Activated CD4-positive, alpha-beta T cell treated with anti-CD3 and anti-CD28 coated beads for 4 hours (primary cell): ENCODE results near the gene APC.
"Not testable (repeated sequence)": the region's sequence is repeated elsewhere in the genome, so short reads cannot be mapped to it uniquely, and the experiment has no call there.

Source experiments
- DNase-seq, 2 donors: peaks; one replicate each; pipeline ENCODE4 v3.0.0-alpha.2; 2020

APC gene

DNA sequence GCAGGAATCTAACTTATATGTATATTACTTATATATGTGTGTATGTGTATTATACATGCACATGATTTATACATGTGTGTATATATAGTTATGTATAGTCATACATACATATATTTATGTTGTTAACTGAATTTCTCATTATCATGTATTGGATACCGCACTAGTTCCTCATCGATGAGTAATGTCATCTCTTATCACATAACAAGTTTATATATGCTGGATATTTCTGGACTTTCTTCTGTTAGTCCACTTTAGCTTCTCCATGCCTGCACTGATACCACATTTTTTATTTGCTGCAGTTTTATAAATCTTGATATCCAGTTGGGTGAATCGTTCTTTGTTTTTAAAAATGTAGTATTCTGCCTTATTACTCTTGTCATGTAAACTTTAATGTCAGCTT lies 50.2 kb downstream of the APC start:
- no peak for DNase-seq

GRCh38 chr5:112793201-112793600 lies 55.5 kb downstream of the APC start:
- no peak for DNase-seq

DNA sequence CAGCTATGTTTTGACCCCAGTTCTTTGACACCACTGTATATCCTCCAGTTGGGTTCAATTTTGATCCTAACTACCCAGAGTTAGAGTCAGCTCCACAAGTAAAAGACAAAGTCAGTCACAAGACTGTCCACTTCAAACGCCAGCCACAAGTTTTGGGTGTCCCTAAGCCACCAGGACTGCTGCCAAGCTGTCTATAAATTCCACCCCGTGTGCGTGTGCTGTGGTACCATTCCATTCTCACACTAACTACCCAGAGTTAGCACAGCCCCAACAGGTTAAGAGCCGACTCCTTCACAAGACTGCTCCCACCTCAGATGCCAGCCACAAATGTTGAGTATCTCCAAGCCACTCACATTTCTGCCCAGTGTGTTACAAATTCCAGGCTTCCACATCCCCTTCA lies 56.7 kb downstream of the APC start:
- DNase-seq = no peak

- DNase-seq = no peak
Observed at GRCh38 chr5:112795342-112795741, 57.7 kb downstream of the APC start.

DNA sequence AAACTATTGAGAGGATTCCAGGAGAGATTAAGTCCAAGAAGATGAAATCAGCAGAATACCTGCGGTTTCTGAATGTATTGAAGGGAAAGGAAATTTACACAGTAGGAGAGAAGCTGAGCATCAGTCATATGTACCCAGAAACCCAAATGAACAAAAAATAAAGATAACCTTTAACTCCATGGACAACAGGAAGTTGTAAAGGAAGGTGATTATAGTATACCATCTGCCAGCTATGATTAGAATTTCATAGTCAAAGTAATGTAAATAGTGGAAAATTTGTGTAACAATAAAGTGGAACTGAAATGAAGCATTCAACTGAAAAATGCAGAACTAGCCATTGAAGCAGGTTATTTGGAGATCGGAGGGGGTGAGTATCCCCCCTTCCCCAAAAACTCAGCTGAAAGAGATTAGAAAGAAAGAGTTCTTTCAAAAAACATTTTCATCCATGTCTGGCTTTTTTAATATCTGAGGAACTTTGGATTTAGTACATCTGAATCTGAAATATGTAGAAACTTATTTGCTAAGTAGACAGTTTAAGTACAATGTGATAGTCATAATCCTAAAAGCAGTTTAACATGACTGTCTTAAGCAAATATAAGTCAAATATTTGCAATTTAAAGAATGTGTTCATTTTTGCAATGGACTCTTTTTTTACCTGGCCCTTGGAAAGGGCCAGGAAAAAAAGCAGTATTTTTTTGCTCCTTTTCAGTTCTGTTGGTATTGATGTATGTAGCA lies 58.4 kb downstream of the APC start:
- DNase-seq = no peak

DNA sequence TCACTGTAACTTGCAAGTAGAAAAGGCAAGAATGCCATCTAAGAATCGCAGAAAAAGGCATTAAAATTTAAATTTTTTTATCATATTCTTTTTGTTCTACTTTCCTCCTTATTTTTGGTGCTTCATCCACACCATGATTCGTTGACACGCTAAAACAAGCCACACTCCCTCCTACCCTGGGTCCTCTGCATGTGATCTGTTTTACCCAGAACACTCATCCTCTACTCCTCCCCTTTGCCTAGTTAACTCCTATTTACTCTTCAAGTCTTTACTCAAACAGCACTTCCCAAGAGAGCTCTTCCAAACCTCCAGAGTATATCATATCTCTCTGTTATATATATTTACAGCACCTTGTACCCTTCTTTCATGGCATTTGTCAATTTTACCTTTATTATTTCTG lies 62.0 kb downstream of the APC start:
- DNase-seq = no peak

DNA sequence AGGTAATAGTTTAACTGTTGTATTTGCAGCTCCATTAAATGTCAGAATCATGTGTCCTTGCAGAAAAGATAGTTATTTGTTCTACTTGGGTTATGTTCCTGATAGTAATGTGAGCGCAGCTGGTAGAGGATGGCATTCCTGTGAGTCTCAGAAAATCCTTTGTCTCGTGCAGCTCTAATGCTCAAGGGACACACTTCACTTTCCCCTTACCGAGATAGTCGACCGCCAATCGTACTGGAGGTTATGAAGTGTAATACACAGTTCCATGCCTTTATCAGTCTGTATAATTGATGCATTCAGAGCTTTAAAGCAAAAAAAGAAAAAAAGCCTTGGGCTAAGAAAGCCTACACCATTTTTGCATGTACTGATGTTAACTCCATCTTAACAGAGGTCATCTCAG lies 63.2 kb downstream of the APC start:
- DNase-seq = no peak

DNA sequence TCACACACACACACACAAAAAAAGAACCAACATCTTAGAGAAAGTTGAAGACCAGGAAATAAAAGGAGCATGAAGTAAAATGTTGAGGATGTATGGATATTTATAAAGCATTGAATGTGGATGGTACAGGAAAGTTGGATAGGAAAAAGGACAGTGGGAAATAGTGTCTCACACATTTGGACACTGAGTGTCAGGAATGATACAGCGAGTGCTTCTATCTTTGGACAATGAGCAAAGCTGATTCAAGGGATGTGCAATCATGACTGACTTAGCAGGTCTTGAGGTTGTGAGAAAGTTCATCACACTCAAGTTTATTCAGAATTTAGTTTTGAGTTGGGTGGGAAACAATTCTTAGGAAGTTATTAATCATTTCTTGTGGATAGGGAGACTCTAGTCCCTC lies 73.3 kb downstream of the APC start:
- no peak for DNase-seq

DNA sequence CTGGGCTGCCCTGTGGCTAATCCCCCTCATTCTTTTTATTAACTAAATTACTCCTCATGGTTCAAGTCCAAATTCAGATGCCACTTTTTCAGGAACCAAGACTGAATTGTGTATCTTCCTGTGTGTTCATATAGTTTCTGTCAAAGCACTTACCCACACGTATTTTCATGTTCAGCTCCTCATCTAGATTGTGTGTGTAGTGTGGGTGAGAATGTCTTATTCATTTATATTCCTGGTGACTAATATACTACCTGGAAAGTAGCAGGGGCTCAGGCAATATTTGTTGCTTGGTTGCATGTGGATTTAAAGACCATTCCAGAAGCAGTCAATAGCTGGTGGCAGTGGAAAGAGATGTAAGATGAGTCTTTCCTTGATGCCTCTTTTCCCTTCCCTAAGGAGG lies 74.9 kb downstream of the APC start:
- DNase-seq = no peak

DNA sequence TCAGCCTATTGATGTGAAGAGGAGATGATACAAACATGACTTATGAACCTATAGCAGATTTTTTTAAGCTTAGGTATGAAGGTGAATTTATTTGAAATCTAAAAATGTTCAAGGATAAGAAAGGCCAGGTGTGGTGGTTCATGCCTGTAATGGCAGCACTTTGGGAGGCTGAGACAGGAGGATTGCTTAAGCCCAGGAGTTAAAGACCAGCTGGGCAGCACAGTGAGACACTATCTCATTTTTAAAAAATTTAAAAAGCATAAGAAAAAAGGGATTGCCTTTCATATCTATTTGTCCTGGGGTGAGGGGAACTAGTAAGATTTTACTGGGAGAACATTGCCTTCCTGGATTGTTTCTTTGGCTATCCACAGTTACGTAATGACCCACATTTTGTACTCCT lies 82.6 kb downstream of the APC start:
- DNase-seq = no peak

GRCh38 chr5:112822456-112822855 lies 84.8 kb downstream of the APC start:
- no peak for DNase-seq

DNA sequence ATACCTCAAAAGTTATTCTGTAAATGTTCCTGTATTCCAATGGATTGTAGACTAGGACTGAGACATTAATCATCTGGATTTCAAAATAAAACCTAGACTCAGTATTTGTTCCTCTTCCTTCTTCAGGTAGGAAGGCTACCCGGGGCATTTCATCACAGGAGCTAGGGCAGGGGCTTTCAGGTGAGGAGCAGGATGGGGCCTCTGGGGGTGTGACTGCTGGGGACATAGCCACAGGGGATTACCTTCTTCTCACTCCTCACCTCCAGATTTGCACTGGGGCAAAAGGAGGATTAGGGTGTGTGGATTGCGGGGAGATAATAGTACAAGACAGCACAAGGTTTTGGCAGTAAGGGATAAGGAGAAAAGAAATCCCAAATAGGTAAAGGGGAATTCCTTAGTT lies 85.5 kb downstream of the APC start:
- no peak for DNase-seq

GRCh38 chr5:112823656-112824055 lies 86.0 kb downstream of the APC start:
- no peak for DNase-seq

- no peak for DNase-seq
Observed at GRCh38 chr5:112824197-112824596, 86.5 kb downstream of the APC start.

GRCh38 chr5:112830378-112830777 lies 92.7 kb downstream of the APC start:
- no peak for DNase-seq

GRCh38 chr5:112833971-112834370 lies 96.3 kb downstream of the APC start:
- no peak for DNase-seq

DNA sequence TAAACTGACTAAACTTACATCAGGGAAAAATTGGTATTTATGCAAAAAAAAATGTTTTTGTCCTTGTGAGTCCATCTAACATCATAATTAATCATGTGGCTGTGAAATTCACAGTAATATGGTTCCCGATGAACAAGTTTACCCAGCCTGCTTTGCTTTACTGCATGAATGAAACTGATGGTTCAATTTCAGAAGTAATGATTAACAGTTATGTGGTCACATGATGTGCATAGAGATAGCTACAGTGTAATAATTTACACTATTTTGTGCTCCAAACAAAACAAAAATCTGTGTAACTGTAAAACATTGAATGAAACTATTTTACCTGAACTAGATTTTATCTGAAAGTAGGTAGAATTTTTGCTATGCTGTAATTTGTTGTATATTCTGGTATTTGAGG lies 106.8 kb downstream of the APC start:
- no peak for DNase-seq

GRCh38 chr5:112846556-112846955 lies 108.9 kb downstream of the APC start:
- DNase-seq = no peak

DNA sequence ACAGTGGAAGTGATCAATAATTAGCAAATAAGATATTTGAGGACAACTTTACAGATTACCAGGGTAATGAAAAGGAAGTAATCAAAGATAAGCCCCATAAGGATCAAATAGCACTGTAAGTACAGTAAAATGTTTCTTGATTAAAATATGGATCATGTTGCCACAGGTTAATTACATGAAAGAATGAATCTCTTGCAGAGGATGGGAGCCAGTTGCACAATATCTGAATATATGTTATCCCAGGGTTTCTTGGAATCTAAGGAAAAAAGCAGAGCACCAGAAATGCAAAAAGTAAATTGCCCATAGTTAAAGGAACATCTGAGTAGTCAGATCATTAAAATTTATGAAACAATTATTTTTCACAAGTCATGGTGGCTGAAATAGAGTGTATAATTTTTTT lies 109.6 kb downstream of the APC start:
- DNase-seq = no peak

DNA sequence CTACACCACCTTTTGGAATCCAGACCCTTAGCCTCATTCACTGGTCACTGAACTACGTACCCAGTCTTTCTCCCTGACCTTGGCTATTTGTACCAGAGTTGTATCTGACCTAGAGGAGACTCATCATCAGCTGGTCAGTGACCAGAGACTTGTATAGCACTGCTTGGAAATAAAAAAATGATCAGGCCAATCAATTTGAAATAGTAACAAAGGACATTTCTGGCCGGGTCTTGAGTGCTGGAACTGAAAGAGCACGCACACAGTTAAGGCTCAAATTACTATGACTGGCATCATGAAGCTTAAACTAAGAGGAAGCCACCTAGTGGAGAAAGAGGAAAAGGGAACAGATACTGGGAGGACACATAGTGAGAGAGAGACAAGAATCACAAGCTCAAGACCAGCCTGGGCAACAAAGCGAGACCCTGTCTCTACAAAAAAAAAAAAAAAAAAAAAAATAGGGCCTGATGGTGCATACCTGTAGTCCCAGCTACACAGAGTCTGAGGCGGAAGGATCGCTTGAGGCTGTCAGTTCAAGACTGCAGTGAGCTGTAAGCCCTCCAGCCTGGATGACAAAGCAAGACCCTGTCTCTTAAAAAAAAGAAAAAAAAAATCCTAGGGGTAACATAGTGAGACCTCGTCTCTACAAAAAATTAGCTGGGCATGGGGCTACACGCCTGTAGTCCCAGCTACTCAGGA lies 110.6 kb downstream of the APC start:
- DNase-seq = peak in 1 of 2 donors; percentile 17

DNA sequence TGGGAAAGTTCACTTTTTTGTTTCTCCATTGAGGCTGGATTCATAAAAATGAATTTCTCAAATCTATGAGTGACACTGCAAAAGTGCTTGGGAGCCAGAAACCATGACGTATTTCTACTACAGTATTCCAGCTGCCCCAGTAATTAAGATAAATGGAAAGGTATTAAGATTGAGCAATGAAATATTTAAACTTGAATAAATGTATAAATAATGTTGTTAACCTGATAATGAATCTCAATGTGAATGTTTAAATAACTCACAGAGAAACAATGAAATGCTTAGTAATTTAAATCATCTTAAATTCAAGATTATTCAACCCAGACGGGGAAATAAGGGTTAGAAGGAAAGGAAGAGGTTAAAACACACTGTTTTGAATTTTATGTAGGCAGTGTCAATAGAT lies 112.2 kb downstream of the APC start:
- DNase-seq = no peak

DNA sequence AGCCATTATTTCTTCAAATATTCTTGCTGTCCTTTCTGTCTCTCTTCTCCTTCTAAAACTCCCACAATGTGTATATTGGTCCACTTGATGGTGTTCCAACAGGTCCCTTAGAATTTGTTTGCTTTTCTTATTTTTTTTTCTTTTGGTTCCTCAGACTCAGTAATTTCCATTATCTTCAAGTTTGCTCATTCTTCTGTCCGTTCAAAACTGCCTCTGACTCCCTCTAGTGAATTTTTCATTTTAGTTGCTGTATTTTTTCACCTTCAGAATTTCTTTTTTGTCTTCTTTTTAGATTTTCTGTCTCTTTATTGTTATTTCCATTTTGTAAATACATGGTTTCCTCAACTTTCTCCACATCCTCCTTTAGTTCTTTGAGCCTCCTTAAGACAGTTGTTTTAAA lies 117.0 kb downstream of the APC start:
- DNase-seq = no peak

GRCh38 chr5:112857866-112858265 lies 120.2 kb downstream of the APC start:
- no peak for DNase-seq

DNA sequence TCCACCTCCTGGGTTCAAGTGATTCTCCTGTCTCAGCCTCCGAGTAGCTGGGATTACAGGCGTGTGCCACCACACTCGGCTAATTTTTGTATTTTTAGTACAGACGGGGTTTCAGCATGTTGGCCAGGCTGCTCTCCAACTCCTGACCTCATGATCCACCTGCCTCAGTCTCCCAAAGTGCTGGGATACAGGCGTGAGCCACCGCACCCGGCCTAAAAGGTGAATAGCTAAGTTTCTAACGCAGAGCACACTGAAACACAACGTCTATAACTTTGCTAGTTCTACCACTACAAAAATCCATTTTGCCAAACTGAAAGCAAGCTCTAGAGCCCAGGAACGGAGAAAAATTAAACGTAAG lies 122.9 kb downstream of the APC start:
- not testable (repeated sequence) for DNase-seq
